GM23338 (cell line): ENCODE results near the gene HVCN1. TPM values are rescaled to one million over a fixed set of nuclear protein-coding genes. Genes with fewer than 3 reads are reported as not detected.

Experiments
- ATAC-seq: fragments of 200-7000 bp; cut with Tn5 transposase; 3 replicates; pipeline ENCODE4 v1.9.1; 2020
- DNase-seq: peaks from one replicate; pipeline ENCODE4 v3.0.0-alpha.2; 2015; ENCODE audit warnings: low spot score
- H2AFZ ChIP-seq: fragments of 200-600 bp; sonication (generic); 2 replicates; pipeline ENCODE4 v1.8.0; 2016; ENCODE audit warnings: antibody characterized with exemption, mild to moderate bottlenecking, moderate library complexity
- H3F3A ChIP-seq: fragments of 200-600 bp; sonication (generic); replicated peaks from 2 replicates; pipeline ENCODE4 v1.8.0; 2017; ENCODE audit warnings: antibody characterized with exemption, mixed run types, low read depth
- H3K27ac ChIP-seq: fragments of 200-600 bp; sonication (generic); 2 replicates; pipeline ENCODE4 v1.6.1; 2016; ENCODE audit warnings: low read depth
- H3K27me3 ChIP-seq: fragments of 200-600 bp; sonication (generic); 2 replicates; pipeline ENCODE4 v1.8.0; 2016; ENCODE audit warnings: mild to moderate bottlenecking, mixed run types, moderate library complexity; ENCODE audit not compliant: insufficient read depth
- H3K36me3 ChIP-seq: fragments of 200-600 bp; sonication (generic); 2 replicates; pipeline ENCODE4 v1.8.0; 2016; ENCODE audit warnings: mild to moderate bottlenecking; ENCODE audit not compliant: insufficient read depth
- H3K4me1 ChIP-seq: fragments of 200-600 bp; sonication (generic); 2 replicates; pipeline ENCODE4 v1.8.0; 2016; ENCODE audit warnings: mild to moderate bottlenecking, moderate library complexity; ENCODE audit not compliant: insufficient read depth
- H3K4me2 ChIP-seq: fragments of 200-600 bp; sonication (generic); 2 replicates; pipeline ENCODE4 v1.7.1; 2017; ENCODE audit warnings: mixed run types
- H3K4me3 ChIP-seq: fragments of 200-600 bp; sonication (generic); 2 replicates; pipeline ENCODE4 v1.6.1; 2016; ENCODE audit warnings: mixed run types
- H3K79me2 ChIP-seq: fragments of 200-600 bp; sonication (generic); replicated peaks from 2 replicates; pipeline ENCODE4 v1.8.0; 2017; ENCODE audit warnings: mild to moderate bottlenecking; ENCODE audit not compliant: insufficient read depth
- H3K9me2 ChIP-seq: fragments of 200-600 bp; sonication (generic); 2 replicates; pipeline ENCODE4 v1.8.0; 2017; ENCODE audit not compliant: insufficient read depth
- H4K20me1 ChIP-seq: fragments of 200-600 bp; sonication (generic); replicated peaks from 2 replicates; pipeline ENCODE4 v1.8.0; 2017; ENCODE audit warnings: mild to moderate bottlenecking; ENCODE audit not compliant: insufficient read depth
- H3K27ac Mint-ChIP-seq: 2 replicates; pipeline ENCODE4 v1.8.0; 2020; ENCODE audit warnings: inconsistent platforms, mild to moderate bottlenecking, moderate library complexity, mixed read lengths
- H3K27me3 Mint-ChIP-seq: 3 replicates; pipeline ENCODE4 v1.8.0; 2022; ENCODE audit warnings: low read depth, mild to moderate bottlenecking, moderate library complexity, mixed read lengths, inconsistent platforms; ENCODE audit not compliant: insufficient read depth, poor library complexity
- H3K36me3 Mint-ChIP-seq: 3 replicates; pipeline ENCODE4 v1.8.0; 2021; ENCODE audit warnings: low read depth, mild to moderate bottlenecking, inconsistent platforms, moderate library complexity, mixed read lengths
- H3K4me1 Mint-ChIP-seq: 3 replicates; pipeline ENCODE4 v1.8.0; 2020; ENCODE audit warnings: mild to moderate bottlenecking, inconsistent platforms, mixed read lengths
- H3K4me3 Mint-ChIP-seq: 3 replicates; pipeline ENCODE4 v1.8.0; 2021; ENCODE audit warnings: moderate library complexity, mild to moderate bottlenecking, inconsistent platforms, mixed read lengths
- H3K9me3 Mint-ChIP-seq: 3 replicates; pipeline ENCODE4 v1.8.0; 2020; ENCODE audit warnings: moderate library complexity, mild to moderate bottlenecking, inconsistent platforms, mixed read lengths
- CREB1 ChIP-seq: fragments of 250-450 bp; sonication (Bioruptor Pico); IDR thresholded peaks from 2 replicates; pipeline ENCODE4 v1.5.0; 2020; ENCODE audit warnings: low read depth, mild to moderate bottlenecking, moderate library complexity
- CTCF ChIP-seq, 2 experiments: fragments of 200-600 bp in 1 of 2; sonication (generic) in 1 of 2; conservative IDR thresholded peaks; 2 replicates each; pipeline versions ENCODE4 v1.5.1 to v1.6.1; 2016 to 2017; ENCODE audit warnings: antibody characterized with exemption in 2 of 2, low read depth in 2 of 2, mild to moderate bottlenecking in 2 of 2, moderate library complexity in 1 of 2
- ETS1 ChIP-seq: IDR thresholded peaks from 2 replicates; pipeline ENCODE4 v1.6.1; 2016; ENCODE audit warnings: antibody characterized with exemption
- EZH2 ChIP-seq: fragments of 200-600 bp; sonication (generic); IDR thresholded peaks from one replicate; pipeline ENCODE4 v1.8.0; 2017; ENCODE audit warnings: antibody characterized with exemption, mild to moderate bottlenecking, low read depth; ENCODE audit not compliant: unreplicated experiment
- EZH2phosphoT487 ChIP-seq: fragments of 200-600 bp; sonication (generic); IDR thresholded peaks from one replicate; pipeline ENCODE4 v1.8.1; 2018; ENCODE audit warnings: antibody characterized with exemption; ENCODE audit not compliant: unreplicated experiment
- JUNB ChIP-seq: IDR thresholded peaks from one replicate; pipeline ENCODE4 v1.6.1; 2016; ENCODE audit warnings: antibody characterized with exemption; ENCODE audit not compliant: unreplicated experiment
- NANOG ChIP-seq: IDR thresholded peaks from 2 replicates; pipeline ENCODE4 v1.6.1; 2016; ENCODE audit warnings: antibody characterized with exemption, borderline replicate concordance
- POLR2AphosphoS5 ChIP-seq: IDR thresholded peaks from 2 replicates; pipeline ENCODE4 v1.6.1; 2016; ENCODE audit warnings: antibody characterized with exemption, low read depth
- STAT1 ChIP-seq: IDR thresholded peaks from one replicate; pipeline ENCODE4 v1.6.1; 2016; ENCODE audit warnings: antibody characterized with exemption; ENCODE audit not compliant: unreplicated experiment
- ZNF114 ChIP-seq: fragments of 250-450 bp; sonication (Bioruptor Pico); IDR thresholded peaks from 2 replicates; pipeline ENCODE4 v1.5.0; 2020; ENCODE audit warnings: mild to moderate bottlenecking, moderate library complexity
- ZNF331 ChIP-seq: fragments of 250-450 bp; sonication (Bioruptor Pico); IDR thresholded peaks from 2 replicates; pipeline ENCODE4 v1.5.0; 2020; ENCODE audit warnings: low read depth, mild to moderate bottlenecking, moderate library complexity
- polyA plus RNA-seq: library from polyadenylated mRNA; unstranded; fragments of >200 nt; fragmentation: Nextera tagmentation; extraction: Ambion mirVana; gene quantifications from 2 replicates; pipeline ENCODE4 v1.2.1, GENCODE V29; 2016
- total RNA-seq: library from RNA; depleted of rRNA; stranded (reverse); fragments of >200 nt; shearing (Covaris generic); gene quantifications from 2 replicates; pipeline ENCODE4 v1.2.3, GENCODE V29; 2014
- TF ChIP-seq, protein P1 (sequence below): IDR thresholded peaks from one replicate; pipeline ENCODE4 v1.6.1; 2018; ENCODE audit warnings: antibody characterized with exemption; ENCODE audit not compliant: unreplicated experiment
- TF ChIP-seq, protein P2 (sequence below): fragments of 250-450 bp; sonication (Bioruptor Pico); IDR thresholded peaks from 2 replicates; pipeline ENCODE4 v1.5.0; 2020; ENCODE audit warnings: mild to moderate bottlenecking, moderate library complexity

HVCN1 gene
- total and polyA plus RNA-seq, 2 experiments from 2014 or later = 10.4 to 10.7 TPM

GRCh38 chr12:110686294-110686903 lies 2.5 kb downstream of the HVCN1 start:
- Histone ChIP-seq H3K4me2 (no peak overlapping the region), H3K27me3 (peaks cover 15% of the 10 kb centered on the region), H4K20me1 (no peaks in the 10 kb centered on the region), H2AFZ (no peak overlapping the region), H3K4me3 (no peak overlapping the region), H3F3A (peaks cover 6% of the 10 kb centered on the region; the same call in 1 of the 2 replicates), H3K9me2 (no peaks in the 10 kb centered on the region), H3K79me2 (no peaks in the 10 kb centered on the region), H3K36me3 (no peaks in the 10 kb centered on the region), H3K4me1 (peaks cover 8% of the 10 kb centered on the region), H3K27ac (no peak overlapping the region)
- ATAC-seq = no peak
- Mint-ChIP-seq H3K36me3 (no peaks in the 10 kb centered on the region; the same call in none of the 3 replicates), H3K9me3 (no peaks in the 10 kb centered on the region; the same call in 2 of the 3 replicates), H3K4me1 (peaks cover 15% of the 10 kb centered on the region), H3K27ac (no peak overlapping the region), H3K4me3 (no peak overlapping the region; the same call in 2 of the 3 replicates), H3K27me3 (peaks cover 24% of the 10 kb centered on the region)
- no peak for DNase-seq
- no peak for TF ChIP-seq EZH2phosphoT487
- TF ChIP-seq EZH2 = no peak
- TF ChIP-seq CREB1 (CRISPR knock-in tag) = no peak
- no peak for TF ChIP-seq ZNF331 (CRISPR knock-in tag)
- TF ChIP-seq, protein P1, sequence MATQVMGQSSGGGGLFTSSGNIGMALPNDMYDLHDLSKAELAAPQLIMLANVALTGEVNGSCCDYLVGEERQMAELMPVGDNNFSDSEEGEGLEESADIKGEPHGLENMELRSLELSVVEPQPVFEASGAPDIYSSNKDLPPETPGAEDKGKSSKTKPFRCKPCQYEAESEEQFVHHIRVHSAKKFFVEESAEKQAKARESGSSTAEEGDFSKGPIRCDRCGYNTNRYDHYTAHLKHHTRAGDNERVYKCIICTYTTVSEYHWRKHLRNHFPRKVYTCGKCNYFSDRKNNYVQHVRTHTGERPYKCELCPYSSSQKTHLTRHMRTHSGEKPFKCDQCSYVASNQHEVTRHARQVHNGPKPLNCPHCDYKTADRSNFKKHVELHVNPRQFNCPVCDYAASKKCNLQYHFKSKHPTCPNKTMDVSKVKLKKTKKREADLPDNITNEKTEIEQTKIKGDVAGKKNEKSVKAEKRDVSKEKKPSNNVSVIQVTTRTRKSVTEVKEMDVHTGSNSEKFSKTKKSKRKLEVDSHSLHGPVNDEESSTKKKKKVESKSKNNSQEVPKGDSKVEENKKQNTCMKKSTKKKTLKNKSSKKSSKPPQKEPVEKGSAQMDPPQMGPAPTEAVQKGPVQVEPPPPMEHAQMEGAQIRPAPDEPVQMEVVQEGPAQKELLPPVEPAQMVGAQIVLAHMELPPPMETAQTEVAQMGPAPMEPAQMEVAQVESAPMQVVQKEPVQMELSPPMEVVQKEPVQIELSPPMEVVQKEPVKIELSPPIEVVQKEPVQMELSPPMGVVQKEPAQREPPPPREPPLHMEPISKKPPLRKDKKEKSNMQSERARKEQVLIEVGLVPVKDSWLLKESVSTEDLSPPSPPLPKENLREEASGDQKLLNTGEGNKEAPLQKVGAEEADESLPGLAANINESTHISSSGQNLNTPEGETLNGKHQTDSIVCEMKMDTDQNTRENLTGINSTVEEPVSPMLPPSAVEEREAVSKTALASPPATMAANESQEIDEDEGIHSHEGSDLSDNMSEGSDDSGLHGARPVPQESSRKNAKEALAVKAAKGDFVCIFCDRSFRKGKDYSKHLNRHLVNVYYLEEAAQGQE = no peak
- no peak for TF ChIP-seq ETS1
- TF ChIP-seq JUNB = no peak
- no peak for TF ChIP-seq NANOG
- TF ChIP-seq, protein P2, sequence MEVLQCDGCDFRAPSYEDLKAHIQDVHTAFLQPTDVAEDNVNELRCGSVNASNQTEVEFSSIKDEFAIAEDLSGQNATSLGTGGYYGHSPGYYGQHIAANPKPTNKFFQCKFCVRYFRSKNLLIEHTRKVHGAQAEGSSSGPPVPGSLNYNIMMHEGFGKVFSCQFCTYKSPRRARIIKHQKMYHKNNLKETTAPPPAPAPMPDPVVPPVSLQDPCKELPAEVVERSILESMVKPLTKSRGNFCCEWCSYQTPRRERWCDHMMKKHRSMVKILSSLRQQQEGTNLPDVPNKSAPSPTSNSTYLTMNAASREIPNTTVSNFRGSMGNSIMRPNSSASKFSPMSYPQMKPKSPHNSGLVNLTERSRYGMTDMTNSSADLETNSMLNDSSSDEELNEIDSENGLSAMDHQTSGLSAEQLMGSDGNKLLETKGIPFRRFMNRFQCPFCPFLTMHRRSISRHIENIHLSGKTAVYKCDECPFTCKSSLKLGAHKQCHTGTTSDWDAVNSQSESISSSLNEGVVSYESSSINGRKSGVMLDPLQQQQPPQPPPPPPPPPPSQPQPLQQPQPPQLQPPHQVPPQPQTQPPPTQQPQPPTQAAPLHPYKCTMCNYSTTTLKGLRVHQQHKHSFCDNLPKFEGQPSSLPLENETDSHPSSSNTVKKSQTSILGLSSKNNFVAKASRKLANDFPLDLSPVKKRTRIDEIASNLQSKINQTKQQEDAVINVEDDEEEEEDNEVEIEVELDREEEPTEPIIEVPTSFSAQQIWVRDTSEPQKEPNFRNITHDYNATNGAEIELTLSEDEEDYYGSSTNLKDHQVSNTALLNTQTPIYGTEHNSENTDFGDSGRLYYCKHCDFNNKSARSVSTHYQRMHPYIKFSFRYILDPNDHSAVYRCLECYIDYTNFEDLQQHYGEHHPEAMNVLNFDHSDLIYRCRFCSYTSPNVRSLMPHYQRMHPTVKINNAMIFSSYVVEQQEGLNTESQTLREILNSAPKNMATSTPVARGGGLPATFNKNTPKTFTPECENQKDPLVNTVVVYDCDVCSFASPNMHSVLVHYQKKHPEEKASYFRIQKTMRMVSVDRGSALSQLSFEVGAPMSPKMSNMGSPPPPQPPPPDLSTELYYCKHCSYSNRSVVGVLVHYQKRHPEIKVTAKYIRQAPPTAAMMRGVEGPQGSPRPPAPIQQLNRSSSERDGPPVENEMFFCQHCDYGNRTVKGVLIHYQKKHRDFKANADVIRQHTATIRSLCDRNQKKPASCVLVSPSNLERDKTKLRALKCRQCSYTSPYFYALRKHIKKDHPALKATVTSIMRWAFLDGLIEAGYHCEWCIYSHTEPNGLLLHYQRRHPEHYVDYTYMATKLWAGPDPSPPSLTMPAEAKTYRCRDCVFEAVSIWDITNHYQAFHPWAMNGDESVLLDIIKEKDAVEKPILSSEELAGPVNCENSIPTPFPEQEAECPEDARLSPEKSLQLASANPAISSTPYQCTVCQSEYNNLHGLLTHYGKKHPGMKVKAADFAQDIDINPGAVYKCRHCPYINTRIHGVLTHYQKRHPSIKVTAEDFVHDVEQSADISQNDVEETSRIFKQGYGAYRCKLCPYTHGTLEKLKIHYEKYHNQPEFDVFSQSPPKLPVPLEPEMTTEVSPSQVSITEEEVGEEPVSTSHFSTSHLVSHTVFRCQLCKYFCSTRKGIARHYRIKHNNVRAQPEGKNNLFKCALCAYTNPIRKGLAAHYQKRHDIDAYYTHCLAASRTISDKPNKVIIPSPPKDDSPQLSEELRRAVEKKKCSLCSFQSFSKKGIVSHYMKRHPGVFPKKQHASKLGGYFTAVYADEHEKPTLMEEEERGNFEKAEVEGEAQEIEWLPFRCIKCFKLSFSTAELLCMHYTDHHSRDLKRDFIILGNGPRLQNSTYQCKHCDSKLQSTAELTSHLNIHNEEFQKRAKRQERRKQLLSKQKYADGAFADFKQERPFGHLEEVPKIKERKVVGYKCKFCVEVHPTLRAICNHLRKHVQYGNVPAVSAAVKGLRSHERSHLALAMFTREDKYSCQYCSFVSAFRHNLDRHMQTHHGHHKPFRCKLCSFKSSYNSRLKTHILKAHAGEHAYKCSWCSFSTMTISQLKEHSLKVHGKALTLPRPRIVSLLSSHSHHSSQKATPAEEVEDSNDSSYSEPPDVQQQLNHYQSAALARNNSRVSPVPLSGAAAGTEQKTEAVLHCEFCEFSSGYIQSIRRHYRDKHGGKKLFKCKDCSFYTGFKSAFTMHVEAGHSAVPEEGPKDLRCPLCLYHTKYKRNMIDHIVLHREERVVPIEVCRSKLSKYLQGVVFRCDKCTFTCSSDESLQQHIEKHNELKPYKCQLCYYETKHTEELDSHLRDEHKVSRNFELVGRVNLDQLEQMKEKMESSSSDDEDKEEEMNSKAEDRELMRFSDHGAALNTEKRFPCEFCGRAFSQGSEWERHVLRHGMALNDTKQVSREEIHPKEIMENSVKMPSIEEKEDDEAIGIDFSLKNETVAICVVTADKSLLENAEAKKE (CRISPR knock-in tag) = no peak
- no peak for TF ChIP-seq CTCF (conservative IDR thresholded peaks at IDR 0.05; ENCODE audit: low read depth in 2 of 2)
- no peak for TF ChIP-seq POLR2AphosphoS5
- TF ChIP-seq STAT1 = no peak
- TF ChIP-seq ZNF114 = no peak
